Measurements from ENCODE around the gene EPHA6. TPM values are rescaled to one million over a fixed set of nuclear protein-coding genes. Genes with fewer than 3 reads are reported as not detected.

Gene EPHA6
- total RNA-seq, 1 experiment from 2014 or later = 0.61 TPM

DNA sequence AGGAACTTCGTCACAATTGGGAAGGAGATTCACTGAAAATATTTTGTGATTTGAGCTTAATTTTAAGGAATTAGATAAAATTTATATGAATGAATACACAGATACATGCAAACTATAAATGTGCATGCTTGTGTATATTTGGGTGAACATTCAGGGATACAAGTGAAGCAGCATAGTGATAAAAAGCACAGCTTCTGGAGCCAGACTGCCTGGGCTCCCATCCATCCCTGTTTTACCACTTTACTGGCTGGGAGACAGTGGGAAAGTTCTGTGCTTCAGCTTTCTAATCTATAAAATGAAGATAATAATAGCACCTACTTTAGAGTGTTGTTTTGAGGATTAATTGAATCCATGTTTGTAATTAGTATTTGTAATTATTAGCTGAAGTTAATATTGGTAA lies 8.1 kb upstream of the EPHA6 start:
- no peak overlapping the region for H3K56ac ChIP-seq (ENCODE audit: insufficient read length, low read depth, low read length)
- Mint-ChIP-seq H3K27me3 (ENCODE audit: low read depth) (no peaks in the 10 kb centered on the region), H3K4me3 (no peak overlapping the region), H3K36me3 (ENCODE audit: insufficient read depth in 1 of 3, low read depth in 3 of 3) (no peaks in the 10 kb centered on the region), H3K27ac (no peak overlapping the region), H3K9me3 (0 out of 5 replicates have a peak, but pooled peaks cover 0 to 2% of the 10 kb centered on the region in 2 experiments), H3K4me1 (peaks cover 16 to 21% of the 10 kb centered on the region in 2 experiments)
- no peak overlapping the region for H2BK20ac ChIP-seq (ENCODE audit: low read depth, low read length, poor library complexity, severe bottlenecking)
- no peaks in the 10 kb centered on the region for H3K27me3 ChIP-seq (ENCODE audit: insufficient read depth, low read length)
- H3K23me2 ChIP-seq (ENCODE audit: insufficient read length, low read depth, low read length, poor library complexity, severe bottlenecking) = no peaks in the 10 kb centered on the region
- no CpG with 5 or more reads among the region's 1 CpG for WGBS (ENCODE audit: extremely low coverage, insufficient read length, low lambda C conversion rate)
- H2BK15ac ChIP-seq (ENCODE audit: low read depth, low read length) = no peak overlapping the region
- H4K91ac ChIP-seq (ENCODE audit: insufficient read length, low read depth, low read length) = no peak overlapping the region
- H3K9ac ChIP-seq (ENCODE audit: extremely low read depth, insufficient read length, low read length) = no peak overlapping the region
- no peaks in the 10 kb centered on the region for H3K79me1 ChIP-seq (ENCODE audit: insufficient read depth, low read depth, low read length, poor library complexity, severe bottlenecking)
- TF ChIP-seq, protein P1, sequence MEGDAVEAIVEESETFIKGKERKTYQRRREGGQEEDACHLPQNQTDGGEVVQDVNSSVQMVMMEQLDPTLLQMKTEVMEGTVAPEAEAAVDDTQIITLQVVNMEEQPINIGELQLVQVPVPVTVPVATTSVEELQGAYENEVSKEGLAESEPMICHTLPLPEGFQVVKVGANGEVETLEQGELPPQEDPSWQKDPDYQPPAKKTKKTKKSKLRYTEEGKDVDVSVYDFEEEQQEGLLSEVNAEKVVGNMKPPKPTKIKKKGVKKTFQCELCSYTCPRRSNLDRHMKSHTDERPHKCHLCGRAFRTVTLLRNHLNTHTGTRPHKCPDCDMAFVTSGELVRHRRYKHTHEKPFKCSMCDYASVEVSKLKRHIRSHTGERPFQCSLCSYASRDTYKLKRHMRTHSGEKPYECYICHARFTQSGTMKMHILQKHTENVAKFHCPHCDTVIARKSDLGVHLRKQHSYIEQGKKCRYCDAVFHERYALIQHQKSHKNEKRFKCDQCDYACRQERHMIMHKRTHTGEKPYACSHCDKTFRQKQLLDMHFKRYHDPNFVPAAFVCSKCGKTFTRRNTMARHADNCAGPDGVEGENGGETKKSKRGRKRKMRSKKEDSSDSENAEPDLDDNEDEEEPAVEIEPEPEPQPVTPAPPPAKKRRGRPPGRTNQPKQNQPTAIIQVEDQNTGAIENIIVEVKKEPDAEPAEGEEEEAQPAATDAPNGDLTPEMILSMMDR (conservative IDR thresholded peaks at IDR 0.05) = no peak
- no peak overlapping the region for H2BK12ac ChIP-seq (ENCODE audit: insufficient read length, low read depth, low read length)
- H3K4ac ChIP-seq (ENCODE audit: low read depth, low read length) = no peak overlapping the region
- H2BK120ac ChIP-seq (ENCODE audit: low read depth, low read length, poor library complexity, severe bottlenecking) = no peak overlapping the region
- DNase-seq = no peak
- H3K14ac ChIP-seq (ENCODE audit: insufficient read depth, low read length) = no peak overlapping the region
- H3K27ac ChIP-seq (ENCODE audit: insufficient read length, low read depth, low read length) = no peak overlapping the region
- no peaks in the 10 kb centered on the region for H3K79me2 ChIP-seq (ENCODE audit: insufficient read depth, low read length)
- no peak overlapping the region for H2AFZ ChIP-seq (ENCODE audit: low read length)
- no peak overlapping the region for H3K18ac ChIP-seq (ENCODE audit: insufficient read length, low read depth, low read length)
- peaks cover 2% of the 10 kb centered on the region; the same call in 1 of the 2 replicates for H3K4me1 ChIP-seq (ENCODE audit: insufficient read depth, low read length)
- H2AK5ac ChIP-seq (ENCODE audit: insufficient read length, low read length) = no peak overlapping the region
- H3K9me3 ChIP-seq (ENCODE audit: control insufficient read depth, low read depth, low read length) = no peaks in the 10 kb centered on the region
- H3K4me2 ChIP-seq (ENCODE audit: insufficient read depth, insufficient read length, low read length) = no peak overlapping the region
- H2BK5ac ChIP-seq (ENCODE audit: insufficient read length, low read length) = no peak overlapping the region
- H4K8ac ChIP-seq (replicated peaks; ENCODE audit: insufficient read length, low read depth, low read length) = no peak overlapping the region
- H4K20me1 ChIP-seq (ENCODE audit: control insufficient read depth, insufficient read depth, insufficient read length) = no peaks in the 10 kb centered on the region
- H3K23ac ChIP-seq (ENCODE audit: insufficient read length, low read depth, low read length) = no peak overlapping the region
- H4K5ac ChIP-seq (ENCODE audit: insufficient read length, low read depth, low read length) = no peak overlapping the region
- H3T11ph ChIP-seq (ENCODE audit: low read length) = no peak overlapping the region
